NCI-H1436 (cell line): ENCODE measurements around the gene ERBB2.
"Not testable (repeated sequence)": the region's sequence is repeated elsewhere in the genome, so short reads cannot be mapped to it uniquely, and the experiment has no call there.

Experiments
- DNase-seq: peaks from one replicate; lab custom pipeline; 2025; lab: John Stamatoyannopoulos, UW

The ERBB2 gene

DNA sequence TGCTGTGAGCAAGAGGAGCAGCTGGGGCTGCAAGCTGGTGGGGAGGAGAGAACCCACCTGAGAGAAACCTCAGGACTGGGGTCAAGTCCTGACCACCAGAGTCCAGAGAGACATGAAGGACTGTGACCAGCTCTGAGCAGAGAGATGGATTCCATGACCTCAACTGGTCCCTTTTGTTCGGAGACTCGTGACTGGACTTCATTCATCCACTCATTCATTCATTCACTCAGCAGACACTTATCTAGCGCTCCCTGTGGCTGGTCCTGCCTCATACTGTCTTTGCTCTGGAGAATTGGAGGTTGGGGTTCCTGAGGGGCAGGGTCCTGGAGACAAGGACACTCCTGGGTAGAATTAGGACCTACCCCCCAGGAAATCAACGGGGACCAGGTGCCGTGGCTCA, 4.0 kb downstream of the ERBB2 start:
- no peak for DNase-seq

GRCh38 chr17:39704821-39705551, 5.1 kb downstream of the ERBB2 start:
- no peak for DNase-seq

DNA sequence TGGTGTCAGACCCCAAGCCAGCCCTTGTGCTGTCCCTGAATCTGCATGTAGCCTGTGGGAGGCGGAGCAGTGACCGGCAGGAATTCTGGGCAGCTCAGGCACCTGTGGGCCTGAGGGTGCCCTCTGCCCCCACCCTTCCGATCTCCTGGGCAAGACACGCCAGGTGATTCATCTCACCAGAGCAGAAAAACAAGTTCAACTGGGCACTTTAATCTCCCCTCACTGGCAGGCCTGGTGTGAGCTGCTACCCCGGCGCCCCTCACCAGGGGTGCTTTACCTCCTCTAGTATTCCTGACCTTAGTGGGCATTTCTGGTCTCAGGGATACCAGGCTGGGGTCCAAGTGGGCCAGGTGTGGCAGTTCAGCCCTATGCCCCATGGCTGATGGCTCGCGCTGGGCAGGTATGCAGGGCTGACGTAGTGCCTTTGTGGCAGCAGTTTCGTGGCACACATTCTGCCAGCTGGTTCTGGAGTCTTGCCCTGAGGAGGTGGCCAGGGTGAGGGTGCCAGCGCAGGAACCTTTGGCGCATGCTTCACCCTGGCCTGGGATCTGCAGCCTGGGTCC, 6.0 kb downstream of the ERBB2 start:
- no peak for DNase-seq

- DNase-seq = no peak
These were observed 6.5 kb downstream of the ERBB2 start for GRCh38 chr17:39706383-39706782.

- no peak for DNase-seq
These were observed 7.1 kb downstream of the ERBB2 start for GRCh38 chr17:39706921-39707337.

- no peak for DNase-seq
These were observed 9.6 kb downstream of the ERBB2 start for GRCh38 chr17:39709319-39709997.

GRCh38 chr17:39709998-39710964, 10.4 kb downstream of the ERBB2 start:
- DNase-seq = no peak

GRCh38 chr17:39711071-39711470, 11.2 kb downstream of the ERBB2 start:
- DNase-seq = not testable (repeated sequence)

DNA sequence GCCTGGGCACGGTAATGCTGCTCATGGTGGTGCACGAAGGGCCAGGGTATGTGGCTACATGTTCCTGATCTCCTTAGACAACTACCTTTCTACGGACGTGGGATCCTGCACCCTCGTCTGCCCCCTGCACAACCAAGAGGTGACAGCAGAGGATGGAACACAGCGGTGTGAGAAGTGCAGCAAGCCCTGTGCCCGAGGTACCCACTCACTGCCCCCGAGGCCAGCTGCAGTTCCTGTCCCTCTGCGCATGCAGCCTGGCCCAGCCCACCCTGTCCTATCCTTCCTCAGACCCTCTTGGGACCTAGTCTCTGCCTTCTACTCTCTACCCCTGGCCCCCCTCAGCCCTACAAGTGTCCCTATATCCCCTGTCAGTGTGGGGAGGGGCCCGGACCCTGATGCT, 12.0 kb downstream of the ERBB2 start:
- no peak for DNase-seq

GRCh38 chr17:39714234-39714633, 14.4 kb downstream of the ERBB2 start:
- DNase-seq = no peak

- no peak for DNase-seq
These were observed 15.7 kb downstream of the ERBB2 start for GRCh38 chr17:39715375-39716072.

DNA sequence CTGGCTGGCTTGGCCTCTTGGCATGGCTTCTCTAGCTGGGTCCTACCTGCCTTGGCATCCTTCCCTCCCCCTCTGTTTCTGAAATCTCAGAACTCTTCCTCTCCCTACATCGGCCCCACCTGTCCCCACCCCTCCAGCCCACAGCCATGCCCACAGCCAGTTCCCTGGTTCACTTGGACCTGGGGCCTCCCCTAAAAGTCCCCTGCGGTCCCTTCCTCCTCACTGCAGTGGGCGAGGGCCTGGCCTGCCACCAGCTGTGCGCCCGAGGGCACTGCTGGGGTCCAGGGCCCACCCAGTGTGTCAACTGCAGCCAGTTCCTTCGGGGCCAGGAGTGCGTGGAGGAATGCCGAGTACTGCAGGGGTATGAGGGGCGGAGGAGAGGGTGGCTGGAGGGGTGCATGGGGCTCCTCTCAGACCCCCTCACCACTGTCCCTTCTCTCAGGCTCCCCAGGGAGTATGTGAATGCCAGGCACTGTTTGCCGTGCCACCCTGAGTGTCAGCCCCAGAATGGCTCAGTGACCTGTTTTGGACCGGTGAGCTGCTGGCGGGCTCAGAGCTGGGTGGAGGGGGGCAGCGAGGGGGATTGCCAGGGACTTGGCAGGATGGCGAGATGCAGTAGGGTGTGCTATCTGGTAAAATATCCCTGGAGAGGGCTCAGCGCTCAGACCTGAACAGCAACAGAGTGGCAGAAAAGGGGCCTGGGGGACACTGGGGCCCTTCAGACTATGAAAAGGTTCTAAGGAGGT, 16.4 kb downstream of the ERBB2 start:
- no peak for DNase-seq

- no peak for DNase-seq
These were observed 17.1 kb downstream of the ERBB2 start for GRCh38 chr17:39716879-39717536.

DNA sequence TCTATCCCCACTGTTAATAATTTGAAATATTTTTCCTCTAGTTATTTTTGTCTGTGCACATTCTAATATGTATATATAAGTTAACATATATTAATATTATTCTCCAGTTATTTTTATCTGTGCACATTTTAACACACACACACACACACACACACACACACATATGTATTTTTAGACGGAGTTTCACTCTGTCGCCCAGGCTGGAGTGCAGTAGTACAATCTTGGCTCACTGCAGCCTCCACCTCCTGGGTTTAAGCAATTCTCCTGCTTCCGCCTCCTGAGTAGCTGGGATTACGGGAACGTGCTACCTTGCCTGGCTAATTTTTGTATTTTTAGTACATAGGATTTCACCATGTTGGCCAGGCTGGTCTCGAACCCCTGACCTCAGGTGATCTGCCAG, 17.8 kb downstream of the ERBB2 start:
- no peak for DNase-seq

- DNase-seq = no peak
These were observed 19.9 kb downstream of the ERBB2 start for GRCh38 chr17:39719563-39720355.

DNA sequence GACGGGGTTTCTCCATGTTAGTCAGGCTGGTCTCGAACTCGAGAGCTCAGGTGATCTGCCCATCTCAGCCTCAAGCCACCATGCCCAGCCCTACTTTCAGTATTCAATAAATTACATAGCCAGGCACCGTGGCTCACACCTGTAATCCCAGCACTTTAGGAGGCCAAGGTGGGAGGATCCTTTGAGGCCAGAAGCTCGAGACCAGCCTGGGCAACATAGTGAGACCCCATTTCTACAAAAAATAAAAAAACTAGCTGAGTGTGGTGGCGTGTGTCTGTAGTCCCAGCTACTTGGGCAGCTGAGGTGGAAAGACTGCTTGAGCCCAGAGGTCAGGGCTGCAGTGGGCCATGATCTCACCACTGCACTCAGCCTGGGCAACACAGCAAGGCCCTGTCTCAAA, 22.2 kb downstream of the ERBB2 start:
- no peak for DNase-seq

DNA sequence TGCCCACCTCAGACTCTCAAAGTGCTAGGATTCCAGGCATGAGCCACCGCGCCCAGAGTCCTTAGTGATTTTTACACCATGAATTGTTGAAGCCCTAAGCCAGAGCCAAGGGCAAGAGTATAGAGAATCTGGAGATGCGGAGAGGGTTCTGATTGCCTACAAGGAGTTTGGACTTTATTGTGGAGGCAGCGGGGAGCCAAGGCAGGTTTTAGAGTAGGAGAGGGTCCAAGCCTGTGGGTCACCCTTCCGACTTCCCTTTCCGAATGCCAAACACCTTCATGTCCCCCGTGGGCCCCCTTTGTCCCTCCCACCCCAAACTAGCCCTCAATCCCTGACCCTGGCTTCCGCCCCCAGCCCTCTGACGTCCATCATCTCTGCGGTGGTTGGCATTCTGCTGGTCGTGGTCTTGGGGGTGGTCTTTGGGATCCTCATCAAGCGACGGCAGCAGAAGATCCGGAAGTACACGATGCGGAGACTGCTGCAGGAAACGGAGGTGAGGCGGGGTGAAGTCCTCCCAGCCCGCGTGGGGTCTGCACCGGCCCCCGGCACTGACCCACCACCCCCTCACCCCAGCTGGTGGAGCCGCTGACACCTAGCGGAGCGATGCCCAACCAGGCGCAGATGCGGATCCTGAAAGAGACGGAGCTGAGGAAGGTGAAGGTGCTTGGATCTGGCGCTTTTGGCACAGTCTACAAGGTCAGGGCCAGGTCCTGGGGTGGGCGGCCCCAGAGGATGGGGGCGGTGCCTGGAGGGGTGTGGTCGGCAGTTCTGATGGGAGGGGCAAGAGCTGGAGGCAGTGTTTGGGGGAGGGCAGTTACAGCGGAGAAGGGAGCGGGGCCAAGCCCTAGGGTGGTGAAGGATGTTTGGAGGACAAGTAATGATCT, 23.3 kb downstream of the ERBB2 start:
- DNase-seq = no peak

GRCh38 chr17:39724731-39725130, 24.9 kb downstream of the ERBB2 start:
- no peak for DNase-seq
